BLaER1 treated with 17β-estradiol and CSF1 and Interleukin-3, amounts not matched to agents 10 nM and 100 nM (cell line): ENCODE data around the gene FAM161A.

Experiments
- H3K27ac ChIP-seq, 11 experiments: shearing (Covaris generic); formaldehyde crosslinking; 2 replicates each; pipeline ENCODE4 v1.8.1; 2022
- H3K27me3 ChIP-seq, 11 experiments: shearing (Covaris generic); formaldehyde crosslinking; 2 replicates each; pipeline ENCODE4 v1.8.1; 2022
- H3K36me3 ChIP-seq, 11 experiments: shearing (Covaris generic); formaldehyde crosslinking; 2 replicates each; pipeline ENCODE4 v1.8.1; 2022
- H3K4me1 ChIP-seq, 10 experiments: shearing (Covaris generic); formaldehyde crosslinking; 2 replicates each; pipeline ENCODE4 v1.8.1; 2022
- H3K4me2 ChIP-seq, 11 experiments: shearing (Covaris generic); formaldehyde crosslinking; 2 replicates each; pipeline ENCODE4 v1.8.1; 2022
- H3K4me3 ChIP-seq, 10 experiments: shearing (Covaris generic); formaldehyde crosslinking; 2 replicates each; pipeline ENCODE4 v1.8.1; 2022
- H3K9ac ChIP-seq, 11 experiments: shearing (Covaris generic); formaldehyde crosslinking; 2 replicates each; pipeline ENCODE4 v1.8.1; 2022
- H3K9me3 ChIP-seq, 11 experiments: shearing (Covaris generic); formaldehyde crosslinking; replicated peaks in 1 of 11; 2 replicates each; pipeline ENCODE4 v1.8.1; 2022
- H4K20me1 ChIP-seq, 11 experiments: shearing (Covaris generic); formaldehyde crosslinking; 2 replicates each; pipeline ENCODE4 v1.8.1; 2022
- Cebpa-rat ChIP-seq, 11 experiments: shearing (Covaris generic); IDR thresholded peaks; 2 replicates each; pipeline ENCODE4 v1.8.1; 2022

The FAM161A gene

DNA sequence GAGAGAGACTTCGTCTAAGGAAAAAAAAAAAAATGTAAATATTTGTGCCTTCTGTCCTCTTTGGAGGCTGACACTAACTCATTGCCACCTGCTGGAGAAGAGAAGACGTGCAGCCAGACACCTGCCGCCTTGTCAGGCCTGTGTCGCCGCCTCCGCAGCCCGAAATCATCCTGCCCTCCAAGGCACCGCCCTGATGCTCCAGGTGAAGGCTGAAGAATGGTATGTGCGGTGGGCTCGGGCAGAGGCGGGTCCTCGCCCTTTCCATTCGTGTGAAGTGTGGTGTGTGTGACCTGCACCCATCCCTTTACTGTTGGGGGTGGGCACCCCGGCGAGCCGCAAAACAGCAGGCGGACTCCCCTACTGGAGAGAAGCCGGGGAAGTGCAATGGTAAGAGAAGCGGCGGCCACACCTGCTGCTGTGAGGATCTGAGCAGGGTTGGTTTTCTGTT, 60.4 kb downstream of the FAM161A start:
- TF ChIP-seq Cebpa-rat (IDR thresholded peaks at IDR 0.05), result no peak
- no peak overlapping the region for H3K9ac ChIP-seq
- no peak overlapping the region for H3K27ac ChIP-seq
- H3K9me3 ChIP-seq, result no peaks in the 10 kb centered on the region
- H3K4me2 ChIP-seq, result peak overlapping the region; percentile 33 to 71 (median 54); a peak in 18 of 22 replicates
- H3K4me3 ChIP-seq, result peak overlapping the region in 1 of 10 experiments; percentile 47; a peak in 3 of 20 replicates
- no peaks in the 10 kb centered on the region for H3K27me3 ChIP-seq
- H3K36me3 ChIP-seq, result no peaks in the 10 kb centered on the region
- peaks cover 0 to 5% (median 0%) of the 10 kb centered on the region in 10 experiments; a peak in 2 of 20 replicates for H3K4me1 ChIP-seq
- H4K20me1 ChIP-seq, result no peaks in the 10 kb centered on the region

DNA sequence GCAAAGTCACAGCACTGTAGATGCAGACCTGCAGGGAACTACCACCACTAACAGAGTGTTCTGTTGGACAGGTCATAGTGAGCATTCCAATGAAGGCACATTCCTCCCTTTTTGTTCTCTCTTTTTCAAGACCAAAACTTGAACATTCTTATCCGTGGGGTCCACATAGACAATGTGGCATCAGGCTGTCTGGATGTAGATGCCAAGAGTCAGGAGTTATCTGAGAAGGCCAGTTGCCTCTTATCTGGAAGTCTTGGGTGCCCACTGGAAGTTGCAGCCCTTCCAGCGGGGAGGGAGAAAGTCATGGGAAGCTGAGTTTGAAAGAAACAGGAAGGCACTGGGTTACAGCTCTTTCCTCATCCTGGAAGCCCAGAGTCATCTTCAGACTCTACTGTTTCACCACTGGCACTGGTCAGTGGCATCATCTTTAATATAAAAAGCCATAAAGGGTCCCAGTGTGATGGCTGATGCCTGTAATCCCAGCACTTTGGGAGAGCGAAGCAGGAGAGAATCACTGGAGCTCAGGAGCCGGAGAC, 61.4 kb downstream of the FAM161A start:
- H3K4me2 ChIP-seq, result peak overlapping the region in 1 of 11 experiments; percentile 9; a peak in 1 of 22 replicates
- no peak overlapping the region for H3K27ac ChIP-seq
- no peak overlapping the region for H3K4me3 ChIP-seq
- no peaks in the 10 kb centered on the region for H3K27me3 ChIP-seq
- no peaks in the 10 kb centered on the region for H4K20me1 ChIP-seq
- no peaks in the 10 kb centered on the region for H3K36me3 ChIP-seq
- no peak for TF ChIP-seq Cebpa-rat (IDR thresholded peaks at IDR 0.05)
- no peaks in the 10 kb centered on the region for H3K9me3 ChIP-seq
- H3K9ac ChIP-seq, result no peak overlapping the region
- peaks cover 0 to 5% (median 0%) of the 10 kb centered on the region in 10 experiments; a peak in 2 of 20 replicates for H3K4me1 ChIP-seq

DNA sequence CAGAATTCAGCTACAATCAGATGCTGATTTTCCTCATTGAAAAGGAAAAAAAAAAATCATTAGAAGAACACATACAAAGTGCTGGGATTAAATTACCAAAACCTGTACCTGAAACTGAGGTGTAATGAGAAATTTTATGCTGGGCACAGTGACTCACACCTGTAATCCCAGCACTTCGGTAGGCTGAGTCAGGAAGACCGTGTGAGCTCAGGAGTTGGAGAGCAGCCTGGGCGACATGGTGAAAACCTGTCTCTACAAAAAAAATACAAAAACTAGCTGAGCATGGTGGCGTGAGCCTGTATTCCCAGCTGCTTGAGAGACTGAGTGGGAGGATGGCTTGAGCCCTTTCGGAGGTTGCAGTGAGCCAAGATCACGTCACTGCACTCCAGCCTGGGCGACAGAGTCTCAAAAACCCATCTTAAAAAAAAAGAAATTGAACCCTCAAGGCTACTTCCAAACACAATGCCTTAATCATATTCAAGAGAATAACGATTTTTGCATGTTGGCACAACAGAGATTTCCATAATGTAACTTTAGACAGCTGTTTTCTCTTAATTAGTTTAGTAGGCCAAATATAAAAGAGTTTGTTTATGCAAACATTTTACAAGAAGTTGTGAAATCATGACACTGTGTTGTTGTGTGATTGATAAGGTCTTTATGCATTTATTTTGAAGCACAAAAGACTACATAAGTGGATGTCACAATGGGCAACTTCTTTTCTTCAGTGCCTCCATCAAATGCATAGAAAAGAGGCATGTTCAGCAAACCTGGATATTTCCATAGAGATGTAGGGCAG, 63.9 kb downstream of the FAM161A start:
- no peak overlapping the region for H3K27ac ChIP-seq
- no peak for TF ChIP-seq Cebpa-rat (IDR thresholded peaks at IDR 0.05)
- H4K20me1 ChIP-seq, result no peaks in the 10 kb centered on the region
- H3K9ac ChIP-seq, result no peak overlapping the region
- no peaks in the 10 kb centered on the region for H3K36me3 ChIP-seq
- no peaks in the 10 kb centered on the region for H3K9me3 ChIP-seq
- H3K4me1 ChIP-seq, result peaks cover 0 to 5% (median 0%) of the 10 kb centered on the region in 10 experiments; a peak in 2 of 20 replicates
- H3K4me3 ChIP-seq, result no peak overlapping the region
- no peaks in the 10 kb centered on the region for H3K27me3 ChIP-seq
- no peak overlapping the region for H3K4me2 ChIP-seq

DNA sequence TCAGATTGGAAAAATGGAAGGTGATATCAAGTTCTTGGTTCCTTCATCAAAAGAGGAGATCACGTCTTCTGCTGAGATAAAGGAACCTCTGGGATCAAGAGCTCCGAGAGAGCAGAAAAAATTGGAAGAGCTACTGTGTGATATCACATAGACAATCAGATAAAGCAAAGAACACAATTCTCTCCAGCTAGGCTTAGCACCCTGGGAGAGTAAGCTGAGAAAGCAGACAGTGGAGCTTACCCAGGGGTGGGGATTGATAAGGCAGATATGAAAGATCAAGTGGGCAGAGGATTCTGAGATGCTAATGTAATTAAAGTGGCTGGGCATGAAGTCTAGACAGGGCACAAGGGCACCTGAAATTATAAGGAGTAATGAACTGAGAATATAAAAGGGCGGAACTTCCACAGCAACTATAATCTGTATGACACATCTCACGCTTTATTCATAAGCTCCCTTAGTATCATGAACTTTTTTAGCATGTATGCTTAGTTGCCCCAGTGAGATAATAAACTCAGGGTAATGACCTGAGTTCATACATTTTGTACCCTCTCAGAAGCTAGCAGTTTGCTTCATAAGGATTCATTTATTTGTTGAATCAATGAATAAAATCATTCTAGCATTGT, 65.8 kb downstream of the FAM161A start:
- H3K4me1 ChIP-seq, result 0 out of 20 replicates have a peak, but pooled peaks cover 0 to 5% (median 0%) of the 10 kb centered on the region in 10 experiments
- TF ChIP-seq Cebpa-rat (IDR thresholded peaks at IDR 0.05), result no peak
- no peaks in the 10 kb centered on the region for H3K36me3 ChIP-seq
- no peaks in the 10 kb centered on the region for H4K20me1 ChIP-seq
- H3K9ac ChIP-seq, result no peak overlapping the region
- no peak overlapping the region for H3K4me3 ChIP-seq
- H3K9me3 ChIP-seq, result no peaks in the 10 kb centered on the region
- no peaks in the 10 kb centered on the region for H3K27me3 ChIP-seq
- H3K4me2 ChIP-seq, result no peak overlapping the region
- H3K27ac ChIP-seq, result no peak overlapping the region

DNA sequence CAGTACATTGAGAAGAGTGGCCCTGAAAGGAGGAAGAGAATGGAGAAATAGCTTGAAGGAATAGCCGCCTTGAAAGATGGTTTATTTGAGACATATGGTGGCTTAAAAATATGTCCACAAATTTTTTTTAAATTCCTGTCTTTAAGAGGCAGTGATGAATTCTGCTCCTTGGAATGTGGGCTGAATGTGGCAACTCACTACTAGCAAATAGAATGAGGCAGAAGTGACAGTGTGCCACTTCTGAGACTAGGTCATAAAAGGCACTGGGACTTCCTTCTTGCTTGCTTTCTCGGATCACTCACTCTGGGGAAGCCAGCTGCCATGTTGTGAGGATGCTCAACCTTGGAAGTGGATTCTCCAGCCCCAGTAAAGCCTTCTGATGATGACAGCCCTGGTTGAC, 67.0 kb downstream of the FAM161A start:
- H3K4me3 ChIP-seq, result no peak overlapping the region
- no peaks in the 10 kb centered on the region for H3K27me3 ChIP-seq
- no peaks in the 10 kb centered on the region for H3K36me3 ChIP-seq
- no peak overlapping the region for H3K27ac ChIP-seq
- no peaks in the 10 kb centered on the region for H3K4me1 ChIP-seq
- no peak overlapping the region for H3K4me2 ChIP-seq
- no peak overlapping the region for H3K9ac ChIP-seq
- no peak for TF ChIP-seq Cebpa-rat (IDR thresholded peaks at IDR 0.05)
- H4K20me1 ChIP-seq, result no peaks in the 10 kb centered on the region
- no peaks in the 10 kb centered on the region for H3K9me3 ChIP-seq

DNA sequence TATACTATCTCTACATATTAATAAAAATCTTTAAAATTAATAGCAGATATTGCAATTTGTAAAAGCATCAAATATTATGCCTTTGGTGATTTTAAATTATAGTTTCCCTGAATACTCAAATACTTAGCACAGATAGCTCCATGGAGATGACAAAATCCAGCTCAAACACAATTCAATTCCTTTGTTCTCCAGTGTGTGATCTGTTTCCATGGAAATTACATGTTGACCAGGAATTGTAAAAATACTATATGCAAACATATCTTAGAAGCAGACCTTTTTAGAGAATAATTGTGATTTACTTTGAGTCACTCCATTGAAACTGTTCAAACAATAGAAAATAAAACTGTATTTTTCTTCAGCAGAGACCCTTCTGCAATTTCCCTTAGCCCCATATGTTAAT, 68.3 kb downstream of the FAM161A start:
- no peaks in the 10 kb centered on the region for H3K27me3 ChIP-seq
- H3K4me1 ChIP-seq, result no peaks in the 10 kb centered on the region

DNA sequence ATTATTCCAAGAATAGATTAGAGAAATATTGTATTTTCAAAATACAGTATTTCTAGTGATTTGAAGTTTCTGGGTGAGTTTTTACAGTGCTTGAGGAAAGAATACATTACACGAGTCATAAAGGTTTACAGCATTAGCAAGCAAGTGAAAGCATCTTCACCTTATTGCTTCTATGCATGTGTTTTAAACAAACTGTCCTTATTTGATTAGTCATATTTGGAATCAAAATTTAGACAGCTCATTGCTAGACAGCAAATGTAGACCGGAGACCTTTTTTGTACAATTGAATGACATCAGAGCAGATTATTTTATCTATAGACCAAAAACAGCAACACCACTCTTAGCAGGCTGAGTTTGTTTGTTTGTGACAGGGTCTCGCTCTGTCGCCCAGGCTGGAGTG, 69.2 kb downstream of the FAM161A start:
- H4K20me1 ChIP-seq, result no peaks in the 10 kb centered on the region
- no peak overlapping the region for H3K4me3 ChIP-seq
- H3K4me2 ChIP-seq, result no peak overlapping the region
- no peaks in the 10 kb centered on the region for H3K36me3 ChIP-seq
- H3K9me3 ChIP-seq, result peaks cover 0 to 12% (median 6%) of the 10 kb centered on the region in 11 experiments; a peak in 13 of 22 replicates
- H3K27me3 ChIP-seq, result no peaks in the 10 kb centered on the region
- no peak overlapping the region for H3K27ac ChIP-seq
- TF ChIP-seq Cebpa-rat (IDR thresholded peaks at IDR 0.05), result no peak
- H3K4me1 ChIP-seq, result no peaks in the 10 kb centered on the region
- H3K9ac ChIP-seq, result no peak overlapping the region

More for the DNA sequence above, 68.3 kb downstream of the FAM161A start:
- H4K20me1 ChIP-seq, result no peaks in the 10 kb centered on the region
- no peak overlapping the region for H3K27ac ChIP-seq
- no peak overlapping the region for H3K4me3 ChIP-seq
- no peaks in the 10 kb centered on the region for H3K36me3 ChIP-seq
- no peak overlapping the region for H3K4me2 ChIP-seq
- H3K9ac ChIP-seq, result no peak overlapping the region
- TF ChIP-seq Cebpa-rat (IDR thresholded peaks at IDR 0.05), result no peak
- H3K9me3 ChIP-seq, result peaks cover 0 to 9% (median 5%) of the 10 kb centered on the region in 11 experiments; a peak in 13 of 22 replicates

DNA sequence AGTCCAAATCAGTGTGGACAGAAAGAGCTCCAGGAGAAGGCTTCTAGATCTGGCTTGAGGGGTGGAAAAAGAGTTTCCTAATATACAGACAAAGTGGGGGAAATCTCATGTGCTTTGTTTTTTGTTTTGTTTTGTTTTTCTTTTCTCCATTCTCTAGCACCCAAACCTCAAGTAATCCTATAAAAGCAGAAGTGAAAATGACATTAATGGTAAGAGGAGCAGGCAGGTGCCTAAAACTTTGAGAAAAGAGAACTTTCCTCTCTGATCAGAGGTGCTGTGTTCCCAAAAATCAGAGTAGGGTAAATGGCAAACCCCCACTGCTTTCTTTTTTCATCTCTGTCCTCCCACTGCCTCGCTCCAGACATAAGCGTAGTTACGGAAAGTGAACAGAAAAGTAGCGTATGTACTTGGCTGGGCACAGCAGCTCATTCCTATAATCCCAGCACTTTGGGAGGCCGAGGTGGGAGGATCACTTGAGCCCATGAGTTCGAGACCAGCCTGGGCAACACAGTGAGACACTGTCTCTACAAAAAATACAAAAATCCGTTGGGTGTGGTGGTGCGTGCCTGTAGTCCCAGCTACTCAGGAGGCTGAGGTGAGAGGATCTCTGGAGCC, 77.8 kb downstream of the FAM161A start:
- Histone ChIP-seq H3K4me1 (peaks cover 8 to 20% (median 10%) of the 10 kb centered on the region in 10 experiments; a peak in 18 of 20 replicates), H3K36me3 (no peaks in the 10 kb centered on the region), H3K4me2 (peak overlapping the region; percentile 1 to 62 (median 32); a peak in 15 of 22 replicates), H3K9me3 (peaks cover 0 to 8% (median 2%) of the 10 kb centered on the region in 11 experiments; a peak in 10 of 22 replicates), H4K20me1 (no peaks in the 10 kb centered on the region), H3K27ac (peak overlapping the region in 6 of 11 experiments; percentile 13 to 57 (median 44); a peak in 7 of 22 replicates), H3K27me3 (no peaks in the 10 kb centered on the region), H3K4me3 (no peak overlapping the region), H3K9ac (0 out of 22 replicates have a peak overlapping the region, but pooled peaks of 1 of the 11 experiments have one; percentile 12)
- no peak for TF ChIP-seq Cebpa-rat (IDR thresholded peaks at IDR 0.05)
